SK-MEL-5 (cell line): ENCODE data around the gene ANKRD33B. TPM values are rescaled to one million over a fixed set of nuclear protein-coding genes. Genes with fewer than 3 reads are reported as not detected.
"Not testable (repeated sequence)": the region's sequence is repeated elsewhere in the genome, so short reads cannot be mapped to it uniquely, and the experiment has no call there.

ENCODE experiments used
- DNase-seq: peaks from one replicate; pipeline ENCODE4 v3.0.0-alpha.2; 2016; ENCODE audit warnings: low read depth, low spot score
- in situ Hi-C: cut with HindIII; loops from 2 replicates; pipeline ENCODE4 v1.10.0; 2016; ENCODE audit warnings: low sequenced_read_pairs, high pct_unique_total_duplicates, low pct_unique_long_range_greater_than_20kb
- total RNA-seq: library from RNA; depleted of rRNA; stranded (reverse); fragments of >200 nt; shearing (Covaris generic); gene quantifications from 2 replicates; pipeline ENCODE4 v1.2.3, GENCODE V29; 2014

ANKRD33B gene
- total RNA-seq, 1 experiment from 2014 or later: 1.3 TPM

DNA sequence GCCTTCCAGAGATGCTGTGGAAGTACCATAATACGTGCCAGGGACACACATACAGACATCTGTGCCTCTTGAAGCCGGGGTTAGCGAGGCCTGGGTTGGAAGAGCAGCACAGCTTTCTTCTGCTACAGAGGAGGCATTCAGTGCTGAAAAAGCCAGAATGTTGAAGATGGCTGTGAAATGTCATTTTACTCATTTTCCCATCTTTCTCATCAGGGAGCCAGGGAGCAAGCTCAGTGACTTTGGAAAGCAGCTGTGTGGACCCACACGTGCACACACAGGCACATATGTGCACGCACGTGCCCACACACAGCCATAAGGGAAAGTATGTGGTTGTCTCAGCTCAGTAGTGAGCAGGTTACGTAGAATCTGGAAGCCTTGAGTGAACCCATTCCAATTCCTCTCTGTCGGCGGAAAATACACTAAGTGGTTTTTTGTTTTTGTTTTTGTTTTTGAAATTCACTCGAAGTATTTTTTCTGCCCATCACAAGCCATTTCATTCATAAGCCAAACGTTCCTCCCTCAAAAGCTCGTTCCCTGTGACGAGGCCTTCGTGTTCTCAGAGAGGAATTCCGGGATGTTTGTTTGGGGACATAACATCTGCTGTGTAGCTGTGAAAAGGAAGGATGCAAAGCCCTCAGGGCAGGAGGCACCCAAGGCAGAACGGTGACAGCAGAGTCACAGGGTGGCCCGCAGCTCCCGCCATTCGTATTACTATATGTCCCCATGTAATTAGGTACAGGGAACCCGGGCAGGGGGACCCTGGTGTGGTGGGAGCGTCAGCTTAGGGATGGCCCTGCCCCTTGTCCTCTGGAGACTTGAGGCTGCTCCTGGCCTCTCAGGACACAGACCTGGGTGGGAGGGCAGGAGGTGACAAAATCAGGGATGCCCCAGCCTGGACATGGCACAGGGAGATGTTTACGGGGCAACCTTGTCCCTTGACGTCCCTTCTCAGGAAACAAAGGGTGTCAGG is 29.0 kb upstream of the ANKRD33B start:
- no peak for DNase-seq
- in situ Hi-C loops: no loop called here

GRCh38 chr5:10536511-10536910 is 27.4 kb upstream of the ANKRD33B start:
- DNase-seq: no peak
- in situ Hi-C loops: no loop called here

- in situ Hi-C loops: no loop called here
- DNase-seq: no peak
Measured at GRCh38 chr5:10536931-10537579, 26.8 kb upstream of the ANKRD33B start.

DNA sequence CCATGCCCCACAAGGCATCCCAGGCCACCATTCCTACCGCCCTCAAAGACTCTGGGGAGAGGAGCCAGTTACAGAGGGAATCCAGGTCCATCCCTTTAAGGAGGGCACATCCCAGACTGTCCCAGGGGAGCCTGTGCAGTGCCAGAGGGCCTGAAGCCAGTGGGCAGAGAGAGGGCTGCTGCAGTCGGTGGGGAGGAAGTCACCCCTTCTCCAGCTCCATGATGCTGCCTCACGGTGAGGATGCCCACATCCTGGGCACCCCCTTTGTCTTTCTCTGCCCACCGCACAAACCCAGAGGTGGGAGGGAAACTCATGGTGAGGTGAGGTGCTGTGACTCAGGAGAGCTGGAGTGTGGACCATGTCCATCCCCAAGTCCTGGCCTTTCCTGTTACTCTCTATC is 26.2 kb upstream of the ANKRD33B start:
- no peak for DNase-seq
- in situ Hi-C loops: no loop called here

GRCh38 chr5:10538103-10538788 is 25.6 kb upstream of the ANKRD33B start:
- in situ Hi-C loops: no loop called here
- no peak for DNase-seq

- in situ Hi-C loops: no loop called here
- no peak for DNase-seq
Measured at GRCh38 chr5:10538789-10539686, 24.8 kb upstream of the ANKRD33B start.

DNA sequence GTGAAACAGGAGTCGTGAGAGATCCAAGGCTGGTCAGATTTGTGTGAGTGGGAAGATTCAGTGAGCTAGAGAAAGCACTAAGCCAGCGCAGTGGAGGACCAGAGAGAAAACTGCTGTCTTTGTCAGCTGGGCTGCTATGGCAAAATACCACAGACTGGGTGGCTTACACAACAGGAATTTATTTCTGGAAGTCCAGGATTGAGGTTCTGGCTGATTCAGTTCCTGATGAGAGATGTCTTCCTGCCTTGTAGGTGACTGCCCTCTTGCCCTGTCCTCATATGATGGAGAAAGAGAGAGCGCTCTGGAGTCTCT is 24.2 kb upstream of the ANKRD33B start:
- in situ Hi-C loops: no loop called here
- DNase-seq: no peak

DNA sequence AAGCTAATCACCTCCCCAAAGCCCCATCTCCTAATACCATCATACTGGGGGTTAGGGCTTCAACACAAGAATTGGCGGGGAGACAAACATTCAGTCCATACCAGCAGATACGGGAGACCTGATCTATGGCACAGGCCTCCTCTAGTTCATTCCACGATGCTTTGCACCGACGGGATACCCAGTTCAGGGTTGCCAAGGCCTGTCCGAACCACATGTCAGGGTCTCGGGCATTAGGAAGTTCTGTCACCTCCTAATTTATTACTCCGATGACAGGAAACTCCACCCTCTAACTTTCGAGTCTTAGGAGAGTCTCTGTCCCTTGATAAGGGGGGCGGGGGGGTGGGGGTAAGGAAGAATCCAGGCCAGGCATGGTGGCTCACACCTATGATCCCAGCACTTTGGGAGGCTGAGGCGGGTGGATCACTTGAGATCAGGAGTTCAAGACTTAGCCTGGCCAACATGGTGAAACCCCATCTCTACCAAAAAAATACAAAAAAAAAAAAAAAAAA is 23.8 kb upstream of the ANKRD33B start:
- in situ Hi-C loops: no loop called here
- DNase-seq: no peak

GRCh38 chr5:10540951-10541646 is 22.8 kb upstream of the ANKRD33B start:
- in situ Hi-C loops: no loop called here
- DNase-seq: no peak

GRCh38 chr5:10542055-10542550 is 21.8 kb upstream of the ANKRD33B start:
- DNase-seq: no peak
- in situ Hi-C loops: no loop called here

DNA sequence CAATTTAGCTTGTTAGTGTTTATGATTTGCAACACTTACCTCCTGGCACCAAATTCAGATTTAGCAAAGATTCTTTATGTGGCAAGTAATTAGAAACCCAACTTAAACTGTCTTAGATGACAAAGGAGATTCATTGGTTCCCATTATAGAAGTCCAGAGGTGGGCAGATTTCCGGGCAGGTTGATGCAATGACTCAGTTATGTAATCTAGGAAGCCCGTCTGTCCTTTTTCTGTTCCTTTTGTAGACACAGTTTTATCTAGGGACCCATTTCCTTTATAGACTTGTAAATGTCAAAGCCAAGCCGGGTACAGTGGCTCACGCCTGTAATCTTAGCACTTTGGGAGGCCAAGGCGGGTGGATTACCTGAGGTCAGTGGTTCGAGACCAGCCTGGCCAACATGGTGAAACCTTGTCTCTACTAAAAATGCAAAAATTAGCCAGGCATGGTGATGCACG is 20.3 kb upstream of the ANKRD33B start:
- no peak for DNase-seq
- in situ Hi-C loops: no loop called here

DNA sequence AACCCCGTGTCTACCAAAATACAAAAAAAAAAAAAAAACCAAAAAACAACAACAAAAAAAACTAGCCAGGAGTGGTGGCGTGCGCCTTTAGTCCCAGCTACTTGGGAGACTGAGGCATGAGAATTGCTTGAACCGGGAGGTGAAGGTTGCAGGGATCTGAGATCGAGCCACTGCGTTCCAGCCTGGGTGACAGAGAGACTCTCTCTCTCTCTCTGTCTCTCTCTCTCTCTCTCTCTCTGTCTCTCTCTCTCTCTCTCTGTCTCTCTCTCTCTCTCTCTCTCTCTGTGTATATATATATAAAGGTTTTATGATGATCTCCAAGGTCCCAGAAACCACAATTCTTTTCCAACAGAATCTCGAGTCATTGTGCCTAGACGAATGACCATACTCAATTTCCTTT is 18.8 kb upstream of the ANKRD33B start:
- DNase-seq: no peak
- in situ Hi-C loops: no loop called here

GRCh38 chr5:10546186-10546585 is 17.7 kb upstream of the ANKRD33B start:
- no peak for DNase-seq
- in situ Hi-C loops: no loop called here

- DNase-seq: no peak
- in situ Hi-C loops: no loop called here
Measured at GRCh38 chr5:10548418-10549122, 15.3 kb upstream of the ANKRD33B start.

GRCh38 chr5:10549123-10549514 is 14.8 kb upstream of the ANKRD33B start:
- in situ Hi-C loops: not testable (repeated sequence)

More at GRCh38 chr5:10549123-10549514, 14.8 kb upstream of the ANKRD33B start:
- not testable (repeated sequence) for DNase-seq
